ENCODE results near the gene FAM174B.

FAM174B gene

DNA sequence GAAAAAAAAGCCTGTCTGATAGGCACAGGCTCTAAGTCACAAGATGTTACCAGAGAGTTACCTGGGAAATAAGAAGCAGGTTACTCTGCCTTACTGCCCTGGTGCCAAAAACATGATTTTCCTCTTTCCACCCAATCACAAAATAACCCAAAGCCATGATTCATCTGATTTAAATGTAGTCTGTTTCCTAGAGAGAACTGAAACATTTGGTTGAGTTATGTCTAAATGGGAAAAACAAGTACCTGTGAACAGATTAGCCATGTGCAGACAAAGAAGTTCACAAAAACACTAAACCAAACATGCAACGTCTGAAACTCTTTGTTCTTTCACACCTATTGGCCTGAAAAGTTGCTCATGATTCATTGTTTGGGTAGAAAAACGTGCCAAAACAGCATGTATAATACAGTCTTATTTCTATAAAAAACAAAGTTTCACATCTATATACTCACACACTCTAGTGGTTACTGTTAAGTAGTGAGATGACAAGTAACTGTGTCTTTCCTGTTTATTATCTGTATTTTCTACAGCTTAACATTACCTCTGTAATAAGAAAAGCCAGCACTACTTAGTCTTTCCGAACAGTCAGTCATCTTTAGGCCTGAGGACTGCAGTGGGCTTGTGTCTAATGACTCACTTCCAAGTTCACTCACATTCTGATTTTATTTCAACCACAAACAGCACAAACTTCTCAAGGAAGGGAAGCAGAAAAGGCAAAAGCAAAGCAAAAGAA lies 30.2 kb downstream of the FAM174B start:
- in situ Hi-C loops (cut with HindIII; ENCODE audit: low sequenced_read_pairs) = no loop called here
- TF ChIP-seq, protein P1, sequence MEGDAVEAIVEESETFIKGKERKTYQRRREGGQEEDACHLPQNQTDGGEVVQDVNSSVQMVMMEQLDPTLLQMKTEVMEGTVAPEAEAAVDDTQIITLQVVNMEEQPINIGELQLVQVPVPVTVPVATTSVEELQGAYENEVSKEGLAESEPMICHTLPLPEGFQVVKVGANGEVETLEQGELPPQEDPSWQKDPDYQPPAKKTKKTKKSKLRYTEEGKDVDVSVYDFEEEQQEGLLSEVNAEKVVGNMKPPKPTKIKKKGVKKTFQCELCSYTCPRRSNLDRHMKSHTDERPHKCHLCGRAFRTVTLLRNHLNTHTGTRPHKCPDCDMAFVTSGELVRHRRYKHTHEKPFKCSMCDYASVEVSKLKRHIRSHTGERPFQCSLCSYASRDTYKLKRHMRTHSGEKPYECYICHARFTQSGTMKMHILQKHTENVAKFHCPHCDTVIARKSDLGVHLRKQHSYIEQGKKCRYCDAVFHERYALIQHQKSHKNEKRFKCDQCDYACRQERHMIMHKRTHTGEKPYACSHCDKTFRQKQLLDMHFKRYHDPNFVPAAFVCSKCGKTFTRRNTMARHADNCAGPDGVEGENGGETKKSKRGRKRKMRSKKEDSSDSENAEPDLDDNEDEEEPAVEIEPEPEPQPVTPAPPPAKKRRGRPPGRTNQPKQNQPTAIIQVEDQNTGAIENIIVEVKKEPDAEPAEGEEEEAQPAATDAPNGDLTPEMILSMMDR (IDR thresholded peaks at IDR 0.05; ENCODE audit: low read depth, low read length) = no peak
- no peak overlapping the region for H3K4me3 ChIP-seq (ENCODE audit: low read depth, low read length)
- DNase-seq (ENCODE audit: low read depth, low spot score) = peak; percentile 86

DNA sequence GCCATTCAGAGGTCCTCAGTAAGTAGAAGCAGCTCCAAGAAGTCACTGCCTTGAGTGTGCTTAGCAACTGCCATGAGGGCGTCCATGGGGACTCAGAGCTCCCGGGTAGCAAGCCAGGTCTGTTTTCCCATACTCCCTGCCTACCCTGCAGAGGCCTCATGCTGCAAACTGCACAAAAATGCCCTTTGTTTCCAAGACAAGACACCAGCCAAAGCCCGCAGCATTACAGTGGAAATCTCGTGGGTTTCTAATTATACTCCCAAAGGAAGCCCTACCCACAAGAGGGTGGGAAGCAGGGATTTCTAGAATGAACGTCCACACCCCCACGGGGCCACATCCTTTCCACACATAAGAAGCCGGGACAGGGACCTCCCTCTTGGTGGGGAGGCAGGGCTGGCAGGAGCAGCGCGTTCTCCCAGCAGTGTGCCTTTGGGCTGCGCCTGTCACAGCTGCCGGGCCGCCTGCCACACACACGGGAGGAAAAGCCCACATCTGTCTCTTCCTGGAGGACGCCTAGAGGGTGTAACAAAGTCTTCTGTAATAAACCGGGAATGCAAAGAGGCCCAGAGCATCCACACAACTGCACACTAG lies 31.1 kb downstream of the FAM174B start:
- DNase-seq (ENCODE audit: low read depth, low spot score) = peak; percentile 41
- TF ChIP-seq, protein P1 (IDR thresholded peaks at IDR 0.05; ENCODE audit: low read depth, low read length) = no peak
- in situ Hi-C loops (cut with HindIII; ENCODE audit: low sequenced_read_pairs) = no loop called here

DNA sequence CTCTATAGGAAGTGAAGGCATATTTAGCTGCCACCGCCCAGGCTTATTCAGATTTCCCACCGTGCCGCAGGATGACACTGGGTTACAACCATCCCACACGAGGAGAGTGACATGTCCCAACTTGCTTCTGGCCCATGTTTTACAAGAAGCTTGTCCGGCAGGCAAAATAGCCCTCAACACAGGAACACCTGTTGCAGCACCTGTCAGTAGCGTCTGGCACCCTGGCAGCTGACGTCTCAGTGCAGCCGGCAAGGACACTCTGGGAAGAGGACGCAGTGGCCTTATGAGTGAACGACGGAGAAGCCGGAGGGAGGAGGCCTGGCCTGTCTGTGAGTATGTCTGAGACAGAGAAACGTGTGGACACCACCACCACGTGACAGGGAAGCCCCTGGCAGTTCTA lies 32.1 kb downstream of the FAM174B start:
- TF ChIP-seq, protein P1 (IDR thresholded peaks at IDR 0.05; ENCODE audit: low read depth, low read length) = no peak

More for the DNA sequence above, 31.1 kb downstream of the FAM174B start:
- H3K4me3 ChIP-seq (ENCODE audit: low read depth, low read length) = no peak overlapping the region

DNA sequence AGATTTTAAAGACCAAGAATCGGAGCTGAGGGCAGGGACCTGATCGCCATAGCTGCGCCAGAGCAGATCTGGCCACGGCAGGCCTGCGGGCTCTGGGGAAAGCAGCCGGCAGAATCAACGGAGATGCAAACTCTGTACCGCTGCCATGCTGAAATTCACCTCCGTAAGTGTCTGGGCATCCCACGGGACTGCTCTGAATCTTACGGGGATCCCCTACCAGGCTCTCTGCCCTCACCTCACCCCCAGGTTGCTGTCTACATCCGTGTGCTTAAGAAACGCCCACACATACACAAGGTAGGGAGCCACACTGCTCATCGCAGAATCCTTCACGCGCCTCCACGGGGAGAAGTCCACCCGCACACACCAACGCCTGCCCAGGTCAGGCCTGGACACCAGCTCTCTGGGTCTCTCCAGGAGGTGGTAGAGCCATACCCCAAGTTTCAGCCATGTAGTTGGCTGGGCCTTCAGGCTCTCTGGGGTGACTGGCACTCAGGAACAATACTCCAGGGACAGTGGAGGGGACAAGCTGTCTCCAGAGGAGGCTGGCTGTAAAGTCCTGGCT lies 33.5 kb downstream of the FAM174B start:
- in situ Hi-C loops (cut with HindIII; ENCODE audit: low sequenced_read_pairs) = no loop called here
- no peak for DNase-seq (ENCODE audit: low read depth, low spot score)
- TF ChIP-seq, protein P1 (IDR thresholded peaks at IDR 0.05; ENCODE audit: low read depth, low read length) = no peak

More for the DNA sequence above, 32.1 kb downstream of the FAM174B start:
- no peak overlapping the region for H3K4me3 ChIP-seq (ENCODE audit: low read depth, low read length)
- in situ Hi-C loops (cut with HindIII; ENCODE audit: low sequenced_read_pairs) = no loop called here
- DNase-seq (ENCODE audit: low read depth, low spot score) = no peak

DNA sequence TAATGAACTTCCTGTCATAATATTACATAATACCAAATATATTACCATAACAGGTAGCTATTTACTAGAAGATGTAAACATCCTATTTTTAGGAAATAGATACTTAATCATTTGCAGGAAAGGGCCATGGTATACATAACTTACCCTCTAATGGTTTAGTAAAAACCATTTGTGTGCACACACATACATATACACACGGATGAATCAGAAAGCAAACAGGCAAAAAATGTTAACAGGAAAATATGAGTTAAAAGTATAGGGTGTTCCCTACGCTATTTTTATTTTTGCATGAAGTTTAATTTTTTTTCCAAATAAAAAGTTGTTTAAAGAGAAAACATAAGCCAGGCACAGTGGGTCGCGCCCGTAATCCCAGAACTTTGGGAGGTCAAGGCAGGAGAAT lies 34.6 kb downstream of the FAM174B start:
- no peak for DNase-seq (ENCODE audit: low read depth, low spot score)
- TF ChIP-seq, protein P1 (IDR thresholded peaks at IDR 0.05; ENCODE audit: low read depth, low read length) = no peak
- in situ Hi-C loops (cut with HindIII; ENCODE audit: low sequenced_read_pairs) = no loop called here
- H3K4me3 ChIP-seq (ENCODE audit: low read depth, low read length) = no peak overlapping the region

More for the DNA sequence above, 33.5 kb downstream of the FAM174B start:
- H3K4me3 ChIP-seq (ENCODE audit: low read depth, low read length) = no peak overlapping the region

DNA sequence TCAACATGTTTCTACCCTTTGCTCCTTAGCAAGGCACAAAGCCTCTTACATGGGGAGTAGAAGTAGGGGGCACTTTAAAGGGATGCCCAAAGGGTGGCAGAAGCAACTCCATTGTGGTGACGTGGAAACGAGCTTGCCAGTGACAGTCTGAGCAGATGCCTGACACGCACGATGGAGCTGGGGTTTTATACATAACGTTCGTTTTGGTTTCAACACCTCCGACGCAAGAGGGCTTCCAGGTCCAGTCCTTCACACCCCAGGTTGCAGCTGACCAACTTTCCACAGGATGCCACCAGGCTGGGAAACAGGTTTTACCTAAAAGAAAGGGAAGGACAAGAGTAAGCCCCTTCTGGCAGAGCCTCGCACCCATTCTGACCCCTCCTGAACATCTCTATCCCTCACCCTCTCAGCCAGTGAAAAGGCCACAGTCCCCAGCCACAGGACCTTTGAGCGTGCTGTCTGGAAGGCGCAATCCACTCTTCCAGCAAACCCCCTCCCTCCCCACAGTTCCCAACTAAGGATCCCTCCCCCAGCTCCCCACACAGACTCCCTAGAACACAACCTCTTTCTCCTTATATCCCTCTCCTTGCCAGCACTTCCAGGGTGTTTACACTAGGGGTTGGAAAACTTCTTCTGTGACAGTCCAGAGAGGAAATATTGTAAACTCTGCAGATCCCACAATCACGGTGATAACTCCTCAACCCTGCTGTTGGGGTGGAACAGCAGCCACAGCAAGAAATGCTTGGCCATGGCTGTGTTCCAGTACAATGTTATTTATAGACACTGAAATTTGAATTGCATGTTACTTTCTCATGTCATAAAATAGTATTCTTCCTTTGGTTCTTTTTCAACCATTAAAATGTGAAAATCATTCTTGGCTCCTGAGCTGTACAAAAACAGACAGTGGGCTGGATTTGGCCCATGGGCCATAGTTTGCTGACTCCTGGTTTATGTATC lies 36.2 kb downstream of the FAM174B start:
- TF ChIP-seq, protein P1 (IDR thresholded peaks at IDR 0.05; ENCODE audit: low read depth, low read length) = no peak
- DNase-seq (ENCODE audit: low read depth, low spot score) = peak; percentile 58
- no peak overlapping the region for H3K4me3 ChIP-seq (ENCODE audit: low read depth, low read length)
- in situ Hi-C loops (cut with HindIII; ENCODE audit: low sequenced_read_pairs) = no loop called here
